NCI-H1417 (cell line): Measurements from ENCODE around the gene RAPH1.
A peak's percentile ranks its signal among the peaks of the same experiment; 100 is the strongest.

ENCODE experiments used
- DNase-seq, 3 experiments: peaks; one replicate each; lab custom pipeline; 2025; lab: John Stamatoyannopoulos, UW

RAPH1 gene

GRCh38 chr2:203484266-203485112 lies 50.6 kb downstream of the RAPH1 start:
- peak in 2 of 3 experiments; percentile 12 to 31 for DNase-seq

- DNase-seq, result no peak
Observed at GRCh38 chr2:203480623-203481022, 54.5 kb downstream of the RAPH1 start.

GRCh38 chr2:203476881-203477280 lies 58.2 kb downstream of the RAPH1 start:
- DNase-seq, result no peak

GRCh38 chr2:203471323-203471722 lies 63.8 kb downstream of the RAPH1 start:
- no peak for DNase-seq

- peak in 1 of 3 experiments; percentile 6 for DNase-seq
Observed at GRCh38 chr2:203470371-203470770, 64.7 kb downstream of the RAPH1 start.

- DNase-seq, result no peak
Observed at GRCh38 chr2:203469546-203469945, 65.6 kb downstream of the RAPH1 start.

GRCh38 chr2:203463266-203463678 lies 71.8 kb downstream of the RAPH1 start:
- no peak for DNase-seq

- DNase-seq, result no peak
Observed at GRCh38 chr2:203462308-203462707, 72.8 kb downstream of the RAPH1 start.

- DNase-seq, result no peak
Observed at GRCh38 chr2:203461746-203462145, 73.4 kb downstream of the RAPH1 start.

GRCh38 chr2:203455209-203455608 lies 79.9 kb downstream of the RAPH1 start:
- DNase-seq, result no peak

- peak in 2 of 3 experiments; percentile 18 to 71 for DNase-seq
Observed at GRCh38 chr2:203453858-203454451, 81.1 kb downstream of the RAPH1 start.

- no peak for DNase-seq
Observed at GRCh38 chr2:203451689-203452088, 83.4 kb downstream of the RAPH1 start.

GRCh38 chr2:203451011-203451410 lies 84.1 kb downstream of the RAPH1 start:
- DNase-seq, result no peak

- DNase-seq, result no peak
Observed at GRCh38 chr2:203450561-203450960, 84.5 kb downstream of the RAPH1 start.

- DNase-seq, result no peak
Observed at GRCh38 chr2:203446780-203447179, 88.3 kb downstream of the RAPH1 start.

- DNase-seq, result no peak
Observed at GRCh38 chr2:203446071-203446481, 89.0 kb downstream of the RAPH1 start.

- DNase-seq, result no peak
Observed at GRCh38 chr2:203444738-203445137, 90.4 kb downstream of the RAPH1 start.

GRCh38 chr2:203442463-203442862 lies 92.6 kb downstream of the RAPH1 start:
- DNase-seq, result no peak

- DNase-seq, result no peak
Observed at GRCh38 chr2:203441463-203441862, 93.6 kb downstream of the RAPH1 start.

GRCh38 chr2:203440671-203441070 lies 94.4 kb downstream of the RAPH1 start:
- no peak for DNase-seq

- DNase-seq, result no peak
Observed at GRCh38 chr2:203438528-203438927, 96.6 kb downstream of the RAPH1 start.

- DNase-seq, result no peak
Observed at GRCh38 chr2:203437511-203437910, 97.6 kb downstream of the RAPH1 start.

GRCh38 chr2:203436496-203436895 lies 98.6 kb downstream of the RAPH1 start:
- DNase-seq, result no peak
